ENCODE measurements around the gene AUH.
"Not testable (repeated sequence)": the region's sequence is repeated elsewhere in the genome, so short reads cannot be mapped to it uniquely, and the experiment has no call there.

AUH gene

GRCh38 chr9:91200692-91201336, 160.9 kb downstream of the AUH start:
- no peak for DNase-seq

DNA sequence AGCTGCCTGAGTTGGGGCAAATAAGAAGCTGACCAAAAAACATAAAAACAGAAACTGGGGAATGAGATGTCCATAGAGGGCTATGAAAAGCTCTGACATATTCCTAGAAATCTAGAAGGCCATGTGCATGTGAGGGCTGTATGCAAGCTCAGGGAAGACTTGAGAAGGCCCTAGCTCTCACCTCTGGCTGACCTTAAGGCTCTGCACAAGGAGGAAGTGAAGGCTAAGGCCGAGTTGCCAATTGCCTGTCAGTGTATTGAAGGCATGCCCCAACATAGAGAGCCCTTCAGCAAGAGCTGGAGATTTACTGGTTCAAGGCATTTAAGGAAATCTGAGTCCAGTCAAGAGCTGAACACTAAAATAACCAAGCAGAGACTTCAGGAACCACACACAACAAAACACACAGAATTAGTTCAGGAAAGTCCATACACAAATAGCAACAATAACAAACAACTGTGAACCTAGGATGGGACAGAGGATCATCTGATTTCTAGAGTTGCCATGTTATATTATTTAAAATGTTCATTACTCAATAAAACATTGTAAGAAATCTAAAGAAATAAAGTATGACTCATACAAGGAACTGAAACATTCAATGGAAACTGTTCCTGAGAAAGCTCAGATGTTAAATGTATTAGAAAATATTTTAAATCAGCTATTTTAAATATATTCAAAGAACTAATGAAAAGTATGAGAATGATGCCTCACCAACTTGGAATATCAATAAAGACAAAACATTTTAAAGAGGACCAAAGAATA, 161.8 kb downstream of the AUH start:
- peak in 1 of 2 donors; percentile 43 for DNase-seq

DNA sequence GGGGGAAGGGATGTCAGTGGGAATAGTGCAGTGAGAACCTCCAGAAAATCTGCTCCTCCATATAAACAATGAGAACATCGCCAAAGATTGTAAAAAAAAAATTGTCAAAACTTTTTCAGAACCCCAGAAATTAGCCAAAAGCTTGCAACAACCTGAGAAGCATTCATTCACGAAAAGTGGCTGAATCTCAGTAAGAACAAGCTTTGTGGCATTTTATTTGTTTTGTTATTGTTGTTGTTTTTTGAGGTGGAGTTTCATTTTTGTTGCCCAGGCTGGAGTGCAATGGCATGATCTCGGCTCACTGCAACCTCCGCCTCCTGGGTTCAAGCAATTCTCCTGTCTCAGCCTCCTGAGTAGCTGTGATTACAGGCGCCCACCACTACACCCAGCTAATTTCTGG, 162.8 kb downstream of the AUH start:
- not testable (repeated sequence) for DNase-seq

DNA sequence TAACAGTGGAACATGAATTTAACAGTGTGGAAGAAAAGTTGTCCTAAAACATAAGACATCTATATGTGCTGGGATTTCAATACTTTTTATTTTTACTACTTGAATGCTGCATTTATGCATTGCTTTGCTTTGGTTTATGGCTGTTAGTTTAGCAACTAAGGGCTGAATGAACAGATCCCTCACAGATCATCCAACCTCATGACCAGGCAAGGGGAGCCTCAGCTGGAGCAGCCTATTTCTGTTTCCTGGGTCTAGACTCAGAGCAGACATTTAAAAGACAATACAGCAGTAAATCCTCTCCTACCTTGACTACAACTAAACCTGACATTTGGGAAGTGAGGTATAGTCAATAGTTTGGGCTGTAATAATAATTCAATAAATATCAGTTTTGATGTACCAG, 163.3 kb downstream of the AUH start:
- DNase-seq, result no peak

GRCh38 chr9:91197232-91198181, 164.2 kb downstream of the AUH start:
- DNase-seq, result peak in 1 of 2 donors; percentile 78

GRCh38 chr9:91196103-91196950, 165.4 kb downstream of the AUH start:
- no peak for DNase-seq

- DNase-seq, result no peak
Observed at GRCh38 chr9:91195372-91196012, 166.2 kb downstream of the AUH start.

GRCh38 chr9:91193658-91194391, 167.9 kb downstream of the AUH start:
- peak; percentile 54 to 57 for DNase-seq

- DNase-seq, result peak; percentile 42 to 80
Observed at GRCh38 chr9:91193087-91193657, 168.5 kb downstream of the AUH start.

DNA sequence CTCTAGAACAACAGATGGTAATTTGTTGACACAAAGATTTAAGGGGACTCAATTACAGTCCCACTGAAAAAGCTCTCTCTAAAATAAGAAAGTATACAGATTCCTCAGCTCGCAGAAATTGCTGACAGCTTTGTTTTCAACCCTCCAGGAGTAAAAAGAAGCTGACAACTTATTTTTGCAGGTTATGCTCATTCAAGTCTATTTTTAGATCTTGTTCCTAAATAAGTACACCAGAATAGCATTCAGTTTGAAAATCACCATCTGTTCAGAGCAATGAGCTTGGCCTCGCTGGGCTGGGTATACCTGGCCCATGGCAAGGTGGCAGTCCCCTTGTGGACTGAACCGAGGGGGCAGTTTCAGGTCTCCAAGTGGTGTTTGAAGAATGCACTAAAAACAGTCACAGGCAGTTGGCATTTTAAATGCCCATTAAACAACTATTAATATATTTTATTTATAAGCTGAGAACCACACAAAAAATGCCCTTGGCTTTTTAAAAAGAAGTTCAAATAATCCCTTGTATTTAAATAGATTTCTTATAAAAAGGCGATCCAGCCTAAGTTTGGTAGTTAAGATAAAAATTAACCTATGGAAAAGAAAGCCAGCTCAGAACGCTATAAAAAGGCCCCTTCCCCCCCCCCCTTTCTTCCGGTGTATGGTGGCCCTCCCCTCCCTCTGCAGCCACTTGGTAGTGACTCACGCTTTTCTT, 169.2 kb downstream of the AUH start:
- DNase-seq, result no peak

GRCh38 chr9:91191411-91192380, 170.0 kb downstream of the AUH start:
- DNase-seq, result no peak

- DNase-seq, result no peak
Observed at GRCh38 chr9:91190062-91190461, 171.7 kb downstream of the AUH start.

- no peak for DNase-seq
Observed at GRCh38 chr9:91188719-91189590, 172.8 kb downstream of the AUH start.

DNA sequence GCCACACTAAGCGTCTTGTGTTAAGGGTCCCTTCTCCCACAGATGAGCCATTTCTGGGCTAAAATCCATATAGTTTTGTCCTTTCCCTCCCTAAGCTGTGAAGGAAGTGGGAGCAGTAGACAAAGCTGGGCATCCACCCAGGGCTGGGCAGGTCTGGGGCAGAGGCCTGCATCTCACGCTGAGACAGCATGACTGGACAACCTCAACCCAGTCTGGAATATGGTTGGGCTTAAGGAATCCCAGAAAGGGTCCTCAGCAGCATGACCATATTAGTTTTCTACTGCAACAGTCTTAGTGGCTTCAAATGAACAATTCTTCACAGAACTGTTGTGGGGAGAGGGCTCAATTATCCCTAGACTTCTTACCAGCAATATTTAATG, 173.8 kb downstream of the AUH start:
- no peak for DNase-seq

- DNase-seq, result no peak
Observed at GRCh38 chr9:91187311-91187964, 174.3 kb downstream of the AUH start.

DNA sequence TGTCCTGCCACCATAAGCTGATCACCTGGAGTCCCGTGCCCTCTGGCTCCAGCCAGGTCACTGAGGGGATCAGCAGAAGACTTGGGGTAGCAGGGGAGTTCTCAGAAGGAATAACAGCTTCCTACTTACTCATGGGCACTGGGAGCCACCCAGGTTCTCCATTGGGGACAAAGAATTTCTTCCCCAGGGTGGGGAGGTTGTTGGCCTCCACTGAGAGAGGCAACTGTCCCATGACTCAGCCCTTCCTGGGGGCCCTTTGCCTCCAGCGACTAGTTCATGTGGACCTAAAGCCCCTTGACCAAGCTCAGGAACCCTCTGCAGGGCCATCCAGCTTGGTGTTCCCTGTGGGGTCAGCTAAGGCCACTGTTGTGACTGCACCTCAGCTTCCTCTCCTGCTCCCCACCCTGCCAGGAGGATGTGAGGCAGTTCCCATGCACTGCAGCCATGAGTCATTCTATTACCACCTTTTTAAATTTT, 175.0 kb downstream of the AUH start:
- peak in 1 of 2 donors; percentile 38 for DNase-seq

Data from CD4-positive, alpha-beta T cell treated with Interleukin-1 beta for 1 hour (primary cell).